Upper lobe of left lung (tissue), 6 donors: ENCODE results near the gene ZDHHC13. TPM values are rescaled to one million over a fixed set of nuclear protein-coding genes. Genes with fewer than 3 reads are reported as not detected.

Experiments used
- ATAC-seq, 2 donors: fragments of 200-7000 bp; cut with Tn5 transposase; one replicate each; pipeline ENCODE4 v1.9.1; 2022; ENCODE audit warnings: mild to moderate bottlenecking in 2 of 2, moderate library complexity in 2 of 2; ENCODE audit not compliant: low FRiP score in 2 of 2
- DNase-seq, 2 donors: peaks; one replicate each; pipeline ENCODE4 v3.0.0-alpha.2; 2019 to 2020
- H3K27ac ChIP-seq, 4 donors: fragments of 200-600 bp; sonication (generic); one replicate each; pipeline ENCODE4 v1.5.1; 2016 to 2019
- H3K27me3 ChIP-seq, 4 donors: fragments of 200-600 bp; sonication (generic); one replicate each; pipeline ENCODE4 v1.5.1; 2017 to 2019
- H3K36me3 ChIP-seq, 4 donors: fragments of 200-600 bp; sonication (generic); one replicate each; pipeline ENCODE4 v1.5.1; 2016 to 2019
- H3K4me1 ChIP-seq, 4 donors: fragments of 200-600 bp; sonication (generic); one replicate each; pipeline ENCODE4 v1.5.1; 2018 to 2019
- H3K4me3 ChIP-seq, 4 donors: fragments of 200-600 bp; sonication (generic); one replicate each; pipeline ENCODE4 v1.5.1; 2017 to 2019; ENCODE audit warnings: mild to moderate bottlenecking in 2 of 4, moderate library complexity in 1 of 4
- H3K9me3 ChIP-seq, 4 donors: fragments of 200-600 bp; sonication (generic); one replicate each; pipeline ENCODE4 v1.5.1; 2018 to 2019
- CTCF ChIP-seq, 6 experiments: fragments of 450-650 bp in 4 of 6; fragments of 200-600 bp in 2 of 6; sonication (generic) in 2 of 6; IDR thresholded peaks; one replicate each; pipeline ENCODE4 v1.5.1; 2016 to 2019; ENCODE audit warnings: antibody characterized with exemption in 6 of 6
- EP300 ChIP-seq, 4 donors: sonication (generic); formaldehyde crosslinking; IDR thresholded peaks; one replicate each; pipeline ENCODE4 v1.5.1; 2017; ENCODE audit warnings: antibody characterized with exemption in 4 of 4, control low read depth in 2 of 4
- POLR2A ChIP-seq, 4 donors: fragments of 450-650 bp; IDR thresholded peaks; one replicate each; pipeline ENCODE4 v1.5.1; 2016 to 2017; ENCODE audit warnings: antibody characterized with exemption in 4 of 4, mild to moderate bottlenecking in 2 of 4
- POLR2AphosphoS5 ChIP-seq, 2 donors: sonication (generic); formaldehyde crosslinking; IDR thresholded peaks; one replicate each; pipeline ENCODE4 v1.5.1; 2017; ENCODE audit warnings: antibody characterized with exemption in 2 of 2
- WGBS, 2 donors: methylation state at CpG; one replicate each; pipeline ENCODE4 v1.1.5; 2017 to 2018; 5-methylcytosine and 5-hydroxymethylcytosine counted together
- total RNA-seq, 6 donors: library from RNA; depleted of rRNA in 4 of 6; stranded (reverse); fragments of >200 nt in 4 of 6; gene quantifications; one replicate each; pipeline versions ENCODE4 v1.1.0 to v1.2.1, GENCODE V29; 2016 to 2021
- donor health status: DM: no; HTN: no; CAD: no; lungs with moderate emphysema.
- donor health status: DM: no; HTN: yes; CAD: no; lungs with severe emphysema.

ZDHHC13 gene
- 10 to 100 TPM in 4 of 6 donors, 1 to 10 TPM in 2; 6.3 to 28.6 (median 11.1) TPM for total RNA-seq

- WGBS, 2 donors = 0 to 1% methylated on average over 50 to 58 of the region's 61 CpGs
- no peak for TF ChIP-seq EP300 (IDR thresholded peaks at IDR 0.05)
- TF ChIP-seq POLR2A (IDR thresholded peaks at IDR 0.05) = peak in 2 of 4 donors; percentile 54 to 76
- peak in 2 of 6 experiments; percentile 7 to 10 for TF ChIP-seq CTCF (IDR thresholded peaks at IDR 0.05)
- TF ChIP-seq POLR2AphosphoS5 (IDR thresholded peaks at IDR 0.05) = peak; percentile 27 to 72
- ATAC-seq = peak; percentile 96 to 99
Observed at GRCh38 chr11:19116971-19117759, at the start of gene ZDHHC13. ZDHHC13 (plus strand) TSS chr11:19117168; CDS start chr11:19117250, 82 bp downstream.

DNA sequence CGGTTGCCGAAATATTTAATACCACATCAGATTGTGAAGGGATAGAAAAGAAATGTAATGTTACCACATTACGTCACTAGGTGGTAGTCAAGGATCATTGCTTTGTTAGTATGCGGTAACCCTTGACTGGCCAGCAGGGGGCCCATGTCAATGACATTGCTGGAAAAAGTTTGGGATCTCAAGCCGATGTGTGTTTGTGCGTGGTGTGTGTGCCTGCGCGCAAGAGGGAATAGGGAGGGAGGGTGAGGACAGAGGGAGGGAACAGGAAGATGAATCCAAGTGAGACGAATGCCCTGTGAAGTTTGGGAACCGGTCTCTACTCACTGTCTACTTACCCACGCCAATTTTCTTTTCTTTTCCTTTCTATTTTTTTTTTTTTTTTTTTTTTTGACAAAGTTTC is 45.7 kb upstream of the ZDHHC13 start:
- Histone ChIP-seq H3K4me3 (no peak overlapping the region), H3K36me3 (no peaks in the 10 kb centered on the region), H3K4me1 (peaks cover 0 to 7% (median 0%) of the 10 kb centered on the region in 4 donors), H3K9me3 (no peaks in the 10 kb centered on the region), H3K27me3 (no peaks in the 10 kb centered on the region), H3K27ac (no peak overlapping the region)
- peak; percentile 63 to 92 (median 82) for TF ChIP-seq CTCF (IDR thresholded peaks at IDR 0.05)
- no peak for TF ChIP-seq EP300 (IDR thresholded peaks at IDR 0.05)
- no peak for TF ChIP-seq POLR2AphosphoS5 (IDR thresholded peaks at IDR 0.05)
- TF ChIP-seq POLR2A (IDR thresholded peaks at IDR 0.05) = no peak
- ATAC-seq (peak; percentile 87 to 94), DNase-seq (peak in 1 of 2 donors; percentile 70)
- 4 to 5% methylated on average over 11 of the region's 11 CpGs for WGBS, 2 donors

More at GRCh38 chr11:19116971-19117759, at the start of gene ZDHHC13:
- no peaks in the 10 kb centered on the region for H3K27me3 ChIP-seq
- peak; percentile 96 to 98 for DNase-seq
- no peaks in the 10 kb centered on the region for H3K36me3 ChIP-seq
- H3K27ac ChIP-seq = peak within 1 kb of the TSS; percentile 28 to 86 (median 72)
- H3K4me1 ChIP-seq = peaks cover 6 to 26% (median 7%) of the 10 kb centered on the region in 4 donors
- H3K4me3 ChIP-seq = peak within 1 kb of the TSS; percentile 40 to 97 (median 73)
- H3K9me3 ChIP-seq = no peaks in the 10 kb centered on the region

DNA sequence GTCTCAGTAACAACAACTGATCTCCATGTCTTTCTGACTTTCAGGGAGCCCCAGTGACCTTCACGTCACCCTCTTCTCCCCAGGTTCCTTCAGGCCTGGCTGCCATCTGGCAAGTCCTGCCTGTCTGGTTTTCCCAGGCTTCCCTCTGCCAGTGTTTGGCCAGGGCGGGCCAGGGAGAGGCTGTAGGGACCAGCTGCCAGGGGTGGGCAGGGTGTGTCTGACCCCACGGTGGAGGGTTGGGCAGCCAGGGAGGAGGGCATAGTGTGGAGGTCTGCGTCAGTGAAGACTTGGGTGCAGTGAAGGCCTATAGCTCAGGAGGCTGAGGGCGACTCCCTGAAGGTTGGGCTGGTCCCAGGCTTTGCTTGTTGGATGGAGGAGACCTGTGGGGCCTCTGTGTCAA is 44.5 kb upstream of the ZDHHC13 start:
- TF ChIP-seq POLR2AphosphoS5 (IDR thresholded peaks at IDR 0.05) (no peak), CTCF (IDR thresholded peaks at IDR 0.05) (no peak), EP300 (IDR thresholded peaks at IDR 0.05) (no peak), POLR2A (IDR thresholded peaks at IDR 0.05) (no peak)
- ATAC-seq (peak; percentile 25 to 38), DNase-seq (peak in 1 of 2 donors; percentile 30)
- Histone ChIP-seq H3K4me1 (peaks cover 0 to 9% (median 0%) of the 10 kb centered on the region in 4 donors), H3K9me3 (no peaks in the 10 kb centered on the region), H3K27me3 (no peaks in the 10 kb centered on the region), H3K27ac (no peak overlapping the region), H3K36me3 (no peaks in the 10 kb centered on the region), H3K4me3 (no peak overlapping the region)
- WGBS, 2 donors = 80 to 100% methylated on average over 4 to 5 of the region's 5 CpGs

GRCh38 chr11:19073454-19074415 is 43.2 kb upstream of the ZDHHC13 start:
- Histone ChIP-seq H3K4me3 (no peak overlapping the region), H3K27me3 (no peaks in the 10 kb centered on the region), H3K27ac (no peak overlapping the region), H3K9me3 (no peaks in the 10 kb centered on the region), H3K36me3 (no peaks in the 10 kb centered on the region), H3K4me1 (peaks cover 0 to 10% (median 0%) of the 10 kb centered on the region in 4 donors)
- no peak for TF ChIP-seq POLR2AphosphoS5 (IDR thresholded peaks at IDR 0.05)
- no peak for TF ChIP-seq POLR2A (IDR thresholded peaks at IDR 0.05)
- no peak for TF ChIP-seq CTCF (IDR thresholded peaks at IDR 0.05)
- TF ChIP-seq EP300 (IDR thresholded peaks at IDR 0.05) = no peak
- WGBS, 2 donors = 66 to 67% methylated on average over 10 of the region's 10 CpGs
- DNase-seq = no peak
- no peak for ATAC-seq
